ENCODE results near the gene ATG2B. TPM values are rescaled to one million over a fixed set of nuclear protein-coding genes. Genes with fewer than 3 reads are reported as not detected.

Gene ATG2B
- total and polyA plus RNA-seq, 2 experiments from 2014 or later: 3.9 to 18.2 TPM

GRCh38 chr14:96274122-96274521, 89.0 kb downstream of the ATG2B start:
- no peaks in the 10 kb centered on the region for H3K36me3 ChIP-seq
- TF ChIP-seq CTCF (IDR thresholded peaks at IDR 0.05; ENCODE audit: low read depth, low read length): no peak
- no peaks in the 10 kb centered on the region for H3K9me3 ChIP-seq (ENCODE audit: low read depth)
- no peak overlapping the region for H3K4me3 ChIP-seq
- H3K27ac ChIP-seq: peak overlapping the region; percentile 3
- peak in 1 of 2 donors; percentile 25 for DNase-seq (ENCODE audit: low read depth in 1 of 2, low spot score in 1 of 2)
- peaks cover 17% of the 10 kb centered on the region for H3K4me1 ChIP-seq (ENCODE audit: low read depth)
- no peaks in the 10 kb centered on the region for H3K27me3 ChIP-seq

- no peaks in the 10 kb centered on the region for H3K36me3 ChIP-seq
- no peak for TF ChIP-seq CTCF (IDR thresholded peaks at IDR 0.05; ENCODE audit: low read depth, low read length)
- H3K4me3 ChIP-seq: no peak overlapping the region
- no peaks in the 10 kb centered on the region for H3K27me3 ChIP-seq
- no peaks in the 10 kb centered on the region for H3K9me3 ChIP-seq (ENCODE audit: low read depth)
- no peak for DNase-seq (ENCODE audit: low read depth in 1 of 2, low spot score in 1 of 2)
- H3K27ac ChIP-seq: peak overlapping the region; percentile 3
- H3K4me1 ChIP-seq (ENCODE audit: low read depth): peaks cover 17% of the 10 kb centered on the region
Measured at GRCh38 chr14:96273629-96274028, 89.5 kb downstream of the ATG2B start.

GRCh38 chr14:96272777-96273473, 90.2 kb downstream of the ATG2B start:
- no peaks in the 10 kb centered on the region for H3K27me3 ChIP-seq

GRCh38 chr14:96271421-96271762, 91.7 kb downstream of the ATG2B start:
- Histone ChIP-seq H3K4me1 (ENCODE audit: low read depth) (peaks cover 17% of the 10 kb centered on the region), H3K4me3 (no peak overlapping the region), H3K27ac (no peak overlapping the region), H3K36me3 (no peaks in the 10 kb centered on the region), H3K9me3 (ENCODE audit: low read depth) (no peaks in the 10 kb centered on the region), H3K27me3 (no peaks in the 10 kb centered on the region)
- no peak for DNase-seq (ENCODE audit: low read depth in 1 of 2, low spot score in 1 of 2)
- TF ChIP-seq CTCF (IDR thresholded peaks at IDR 0.05; ENCODE audit: low read depth, low read length): no peak

More at GRCh38 chr14:96272777-96273473, 90.2 kb downstream of the ATG2B start:
- no peak for TF ChIP-seq CTCF (IDR thresholded peaks at IDR 0.05; ENCODE audit: low read depth, low read length)
- H3K4me3 ChIP-seq: no peak overlapping the region
- no peaks in the 10 kb centered on the region for H3K9me3 ChIP-seq (ENCODE audit: low read depth)
- no peak overlapping the region for H3K27ac ChIP-seq
- DNase-seq (ENCODE audit: low read depth in 1 of 2, low spot score in 1 of 2): no peak
- peaks cover 17% of the 10 kb centered on the region for H3K4me1 ChIP-seq (ENCODE audit: low read depth)
- no peaks in the 10 kb centered on the region for H3K36me3 ChIP-seq

GRCh38 chr14:96270565-96271420, 92.3 kb downstream of the ATG2B start:
- Histone ChIP-seq H3K36me3 (no peaks in the 10 kb centered on the region), H3K27me3 (no peaks in the 10 kb centered on the region), H3K4me1 (ENCODE audit: low read depth) (peaks cover 17% of the 10 kb centered on the region), H3K9me3 (ENCODE audit: low read depth) (no peaks in the 10 kb centered on the region), H3K27ac (no peak overlapping the region), H3K4me3 (no peak overlapping the region)
- DNase-seq (ENCODE audit: low read depth in 1 of 2, low spot score in 1 of 2): peak in 1 of 2 donors; percentile 55
- no peak for TF ChIP-seq CTCF (IDR thresholded peaks at IDR 0.05; ENCODE audit: low read depth, low read length)
